ENCODE results near the gene SYT8.

DNA sequence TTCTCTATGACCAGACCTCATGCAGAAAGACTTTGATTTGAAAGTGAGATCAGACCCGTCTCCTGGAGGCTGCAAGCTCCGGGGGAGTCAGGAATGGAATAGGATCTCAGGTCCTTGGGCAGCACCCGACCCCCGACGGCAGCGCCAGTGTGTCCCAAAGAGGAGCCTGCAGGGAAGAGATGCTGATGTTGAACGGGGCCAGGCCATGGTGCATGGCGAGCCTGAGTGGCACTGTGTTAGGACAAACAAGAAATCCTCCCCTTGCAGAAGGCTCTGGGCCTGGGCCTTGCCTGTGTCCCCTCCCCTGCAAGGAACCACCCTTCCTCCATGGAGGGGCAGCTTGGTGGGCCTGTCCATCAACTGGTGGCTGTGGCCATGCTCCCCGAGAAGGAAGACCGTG lies 20.1 kb upstream of the SYT8 start:
- TF ChIP-seq, protein P1, sequence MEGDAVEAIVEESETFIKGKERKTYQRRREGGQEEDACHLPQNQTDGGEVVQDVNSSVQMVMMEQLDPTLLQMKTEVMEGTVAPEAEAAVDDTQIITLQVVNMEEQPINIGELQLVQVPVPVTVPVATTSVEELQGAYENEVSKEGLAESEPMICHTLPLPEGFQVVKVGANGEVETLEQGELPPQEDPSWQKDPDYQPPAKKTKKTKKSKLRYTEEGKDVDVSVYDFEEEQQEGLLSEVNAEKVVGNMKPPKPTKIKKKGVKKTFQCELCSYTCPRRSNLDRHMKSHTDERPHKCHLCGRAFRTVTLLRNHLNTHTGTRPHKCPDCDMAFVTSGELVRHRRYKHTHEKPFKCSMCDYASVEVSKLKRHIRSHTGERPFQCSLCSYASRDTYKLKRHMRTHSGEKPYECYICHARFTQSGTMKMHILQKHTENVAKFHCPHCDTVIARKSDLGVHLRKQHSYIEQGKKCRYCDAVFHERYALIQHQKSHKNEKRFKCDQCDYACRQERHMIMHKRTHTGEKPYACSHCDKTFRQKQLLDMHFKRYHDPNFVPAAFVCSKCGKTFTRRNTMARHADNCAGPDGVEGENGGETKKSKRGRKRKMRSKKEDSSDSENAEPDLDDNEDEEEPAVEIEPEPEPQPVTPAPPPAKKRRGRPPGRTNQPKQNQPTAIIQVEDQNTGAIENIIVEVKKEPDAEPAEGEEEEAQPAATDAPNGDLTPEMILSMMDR (IDR thresholded peaks at IDR 0.05), result no peak
- no peak for TF ChIP-seq POLR2A (IDR thresholded peaks at IDR 0.05)
